WTC11 (cell line): Measurements from ENCODE around the gene ZNF813. TPM values are rescaled to one million over a fixed set of nuclear protein-coding genes. Genes with fewer than 3 reads are reported as not detected.

Experiments used
- ATAC-seq: fragments of 200-7000 bp; cut with Tn5 transposase; 2 replicates; pipeline ENCODE4 v1.10.0; 2021; ENCODE audit warnings: mild to moderate bottlenecking, moderate library complexity
- CTCF ChIA-PET: fragments of 300-600 bp; sonication (Branson Sonifier 250); formaldehyde crosslinking; loops from one replicate; lab custom pipeline; 2021; ENCODE audit warnings: antibody characterized with exemption; lab: Charles Lee
- POLR2A ChIA-PET: fragments of 350-600 bp; sonication (Branson Sonifier 250); formaldehyde crosslinking; loops from one replicate; lab custom pipeline; 2021; ENCODE audit warnings: antibody characterized with exemption; lab: Charles Lee
- DNase-seq: peaks from one replicate; pipeline ENCODE4 v3.0.0; 2021; ENCODE audit warnings: low spot score
- H3K27ac Mint-ChIP-seq: 2 replicates; pipeline ENCODE4 v1.8.0; 2021; ENCODE audit warnings: mixed read lengths
- H3K27me3 Mint-ChIP-seq: 2 replicates; pipeline ENCODE4 v1.8.0; 2021; ENCODE audit warnings: low read depth, mild to moderate bottlenecking, moderate library complexity, mixed read lengths
- H3K36me3 Mint-ChIP-seq: 2 replicates; pipeline ENCODE4 v1.8.0; 2021; ENCODE audit warnings: mixed read lengths
- H3K4me1 Mint-ChIP-seq: 2 replicates; pipeline ENCODE4 v1.8.0; 2022; ENCODE audit warnings: mixed read lengths
- H3K4me3 Mint-ChIP-seq: 2 replicates; pipeline ENCODE4 v1.8.0; 2021; ENCODE audit warnings: mild to moderate bottlenecking, moderate library complexity, mixed read lengths
- H3K9me3 Mint-ChIP-seq: 2 replicates; pipeline ENCODE4 v1.8.0; 2021; ENCODE audit warnings: mixed read lengths
- AFF4 ChIP-seq: sonication (generic); formaldehyde crosslinking; IDR thresholded peaks from 2 replicates; pipeline ENCODE4 v1.8.1; 2023; ENCODE audit warnings: mild to moderate bottlenecking, missing genetic modification reagents, borderline replicate concordance
- AR ChIP-seq: fragments of 250-450 bp; sonication (Bioruptor Pico); IDR thresholded peaks from 2 replicates; pipeline ENCODE4 v1.9.0; 2021; ENCODE audit warnings: mild to moderate bottlenecking
- CTCF ChIP-seq: fragments of 200-600 bp; IDR thresholded peaks from 2 replicates; pipeline ENCODE4 v1.8.0; 2022; ENCODE audit warnings: antibody characterized with exemption
- FOXJ3 ChIP-seq: sonication (generic); formaldehyde crosslinking; IDR thresholded peaks from 2 replicates; pipeline ENCODE4 v1.9.0; 2021; ENCODE audit warnings: missing genetic modification reagents, mild to moderate bottlenecking, borderline replicate concordance
- FOXP1 ChIP-seq: sonication (generic); formaldehyde crosslinking; IDR thresholded peaks from 2 replicates; pipeline ENCODE4 v1.8.0; 2022; ENCODE audit warnings: missing genetic modification reagents, mild to moderate bottlenecking, moderate library complexity, borderline replicate concordance
- GABPB1 ChIP-seq: sonication (generic); formaldehyde crosslinking; IDR thresholded peaks from 2 replicates; pipeline ENCODE4 v1.8.1; 2023; ENCODE audit warnings: mild to moderate bottlenecking, missing genetic modification reagents
- KAT7 ChIP-seq: sonication (generic); formaldehyde crosslinking; IDR thresholded peaks from 2 replicates; pipeline ENCODE4 v1.8.1; 2023; ENCODE audit warnings: missing genetic modification reagents, mild to moderate bottlenecking, borderline replicate concordance
- MXD4 ChIP-seq: fragments of 250-450 bp; sonication (Bioruptor Pico); IDR thresholded peaks from 2 replicates; pipeline ENCODE4 v1.8.0; 2021; ENCODE audit warnings: mild to moderate bottlenecking, moderate library complexity, borderline replicate concordance
- PRRX2 ChIP-seq: fragments of 250-450 bp; sonication (Bioruptor Pico); IDR thresholded peaks from 2 replicates; pipeline ENCODE4 v1.8.0; 2021; ENCODE audit warnings: mild to moderate bottlenecking
- SP1 ChIP-seq: sonication (generic); formaldehyde crosslinking; conservative IDR thresholded peaks from 2 replicates; pipeline ENCODE4 v1.8.1; 2022; ENCODE audit warnings: missing genetic modification reagents
- ZNF121 ChIP-seq: sonication (generic); formaldehyde crosslinking; IDR thresholded peaks from 2 replicates; pipeline ENCODE4 v1.8.0; 2023; ENCODE audit warnings: missing genetic modification reagents
- ZNF281 ChIP-seq: sonication (generic); formaldehyde crosslinking; IDR thresholded peaks from 2 replicates; pipeline ENCODE4 v1.8.0; 2023; ENCODE audit warnings: mild to moderate bottlenecking, missing genetic modification reagents
- ZNF512 ChIP-seq: sonication (generic); formaldehyde crosslinking; IDR thresholded peaks from 2 replicates; pipeline ENCODE4 v1.8.1; 2022; ENCODE audit warnings: missing genetic modification reagents, borderline replicate concordance
- total RNA-seq: library from RNA; stranded (reverse); gene quantifications from 3 replicates; pipeline ENCODE4 v1.2.3, GENCODE V29; 2021

ZNF813 gene
- total RNA-seq, 1 experiment from 2014 or later: 17.5 TPM

GRCh38 chr19:53525922-53526321, 58.4 kb downstream of the ZNF813 start (continued):
- no peak for TF ChIP-seq AR (CRISPR knock-in tag)
- TF ChIP-seq KAT7 (CRISPR knock-in tag): no peak

GRCh38 chr19:53530622-53531021, 63.1 kb downstream of the ZNF813 start:
- H3K27ac Mint-ChIP-seq: no peak overlapping the region; the same call in 1 of the 2 replicates
- ChIA-PET POLR2A (no interaction called here), CTCF (interaction anchor here (0.5 to 0.6 kb wide), 2 partner anchors 63 to 1039 kb away, joined by 3 read pairs; no protein-coding TSS in a partner anchor)
- no peak for ATAC-seq
- peaks cover 38% of the 10 kb centered on the region for H3K36me3 Mint-ChIP-seq
- TF ChIP-seq CTCF: no peak
- no peak for TF ChIP-seq GABPB1
- no peak for TF ChIP-seq ZNF121 (CRISPR knock-in tag)
- TF ChIP-seq PRRX2 (CRISPR knock-in tag): no peak
- no peak for TF ChIP-seq ZNF512 (CRISPR knock-in tag)
- TF ChIP-seq SP1: no peak
- no peak for TF ChIP-seq MXD4
- H3K4me1 Mint-ChIP-seq: no peaks in the 10 kb centered on the region
- DNase-seq: no peak
- H3K4me3 Mint-ChIP-seq: no peak overlapping the region
- no peaks in the 10 kb centered on the region for H3K27me3 Mint-ChIP-seq
- peaks cover 7% of the 10 kb centered on the region for H3K9me3 Mint-ChIP-seq

- ATAC-seq (no peak), DNase-seq (no peak)
- POLR2A ChIA-PET: no interaction called here
- no peak overlapping the region for H3K4me3 Mint-ChIP-seq
- H3K4me1 Mint-ChIP-seq: no peaks in the 10 kb centered on the region
- CTCF ChIA-PET: interaction anchor here (0.5 to 0.6 kb wide), 2 partner anchors 62 to 1040 kb away, joined by 3 read pairs; no protein-coding TSS in a partner anchor
- no peaks in the 10 kb centered on the region for H3K27me3 Mint-ChIP-seq
- H3K36me3 Mint-ChIP-seq: peaks cover 37% of the 10 kb centered on the region
- TF ChIP-seq ZNF281 (CRISPR knock-in tag): no peak
- no peak for TF ChIP-seq AFF4 (CRISPR knock-in tag)
- no peak for TF ChIP-seq FOXP1 (CRISPR knock-in tag)
- no peak for TF ChIP-seq FOXJ3 (CRISPR knock-in tag)
- no peak for TF ChIP-seq CTCF
- H3K9me3 Mint-ChIP-seq: no peaks in the 10 kb centered on the region
- 0 out of 2 replicates have a peak overlapping the region, but pooled peaks have one; percentile 25 for H3K27ac Mint-ChIP-seq
Observed at GRCh38 chr19:53531457-53531856, 63.9 kb downstream of the ZNF813 start.
